HepG2 (cell line): ENCODE results near the gene ZFP69. TPM values are rescaled to one million over a fixed set of nuclear protein-coding genes. Genes with fewer than 3 reads are reported as not detected.

Experiments used
- CBX1 ChIP-seq: IDR thresholded peaks from one replicate; pipeline ENCODE4 v1.6.1; 2016; ENCODE audit warnings: antibody characterized with exemption, low read depth
- CREM ChIP-seq, 2 experiments: sonication (generic) in 1 of 2; formaldehyde crosslinking in 1 of 2; IDR thresholded peaks; 2 replicates each; pipeline versions ENCODE4 v1.4.0 to v1.6.1; 2016 to 2020; ENCODE audit warnings: antibody characterized with exemption in 1 of 2, mild to moderate bottlenecking in 1 of 2, missing genetic modification reagents in 1 of 2
- NFKBIZ ChIP-seq: IDR thresholded peaks from 2 replicates; pipeline ENCODE4 v1.6.1; 2018; ENCODE audit warnings: missing genetic modification reagents, missing compliant biosample characterization
- PLSCR1 ChIP-seq: sonication (generic); formaldehyde crosslinking; IDR thresholded peaks from 2 replicates; pipeline ENCODE4 v1.5.0; 2020; ENCODE audit warnings: missing genetic modification reagents, mild to moderate bottlenecking, borderline replicate concordance
- POGZ ChIP-seq: sonication (generic); formaldehyde crosslinking; IDR thresholded peaks from 2 replicates; pipeline ENCODE4 v1.4.0; 2020; ENCODE audit warnings: mild to moderate bottlenecking, missing genetic modification reagents
- RERE ChIP-seq: IDR thresholded peaks from 2 replicates; pipeline ENCODE4 v1.6.1; 2016; ENCODE audit warnings: low read depth, missing genetic modification reagents, missing compliant biosample characterization
- RFX5 ChIP-seq: IDR thresholded peaks from 2 replicates; pipeline ENCODE4 v1.6.1; 2011; ENCODE audit warnings: low read depth, low read length, improper control_type of control experiment
- TAF15 ChIP-seq: fragments of 200-400 bp; formaldehyde crosslinking; IDR thresholded peaks from one replicate; pipeline ENCODE4 v1.6.1; 2018; ENCODE audit warnings: mild to moderate bottlenecking, low read depth, low read length; ENCODE audit not compliant: poor library complexity, severe bottlenecking
- THAP11 ChIP-seq: IDR thresholded peaks from 2 replicates; pipeline ENCODE4 v1.6.1; 2016; ENCODE audit warnings: missing biosample characterization, missing genetic modification reagents
- ZFP91 ChIP-seq: sonication (generic); formaldehyde crosslinking; IDR thresholded peaks from 2 replicates; pipeline ENCODE4 v1.9.0; 2022; ENCODE audit warnings: missing genetic modification reagents, mild to moderate bottlenecking, borderline replicate concordance
- ZNF180 ChIP-seq: sonication (generic); formaldehyde crosslinking; IDR thresholded peaks from 2 replicates; pipeline ENCODE4 v1.4.0; 2020; ENCODE audit warnings: low read depth, missing genetic modification reagents, borderline replicate concordance
- ZNF251 ChIP-seq: sonication (generic); formaldehyde crosslinking; IDR thresholded peaks from 2 replicates; pipeline ENCODE4 v1.9.0; 2021; ENCODE audit warnings: mild to moderate bottlenecking, missing genetic modification reagents
- ZNF441 ChIP-seq: sonication (generic); formaldehyde crosslinking; IDR thresholded peaks from 2 replicates; pipeline ENCODE4 v1.7.0; 2021; ENCODE audit warnings: missing genetic modification reagents, borderline replicate concordance
- ZNF543 ChIP-seq: sonication (generic); formaldehyde crosslinking; IDR thresholded peaks from 2 replicates; pipeline ENCODE4 v1.4.0; 2020; ENCODE audit warnings: mild to moderate bottlenecking, missing genetic modification reagents
- ZNF644 ChIP-seq: IDR thresholded peaks from 2 replicates; pipeline ENCODE4 v1.6.1; 2016; ENCODE audit warnings: low read depth
- ZNF652 ChIP-seq: IDR thresholded peaks from 2 replicates; pipeline ENCODE4 v1.6.1; 2016; ENCODE audit warnings: low read depth, borderline replicate concordance
- ZNF674 ChIP-seq: sonication (generic); formaldehyde crosslinking; IDR thresholded peaks from 2 replicates; pipeline ENCODE4 v1.5.0; 2020; ENCODE audit warnings: low read depth, mild to moderate bottlenecking, missing genetic modification reagents
- ZNF776 ChIP-seq: sonication (generic); formaldehyde crosslinking; IDR thresholded peaks from 2 replicates; pipeline ENCODE4 v1.4.0; 2020; ENCODE audit warnings: mild to moderate bottlenecking, missing genetic modification reagents
- polyA plus RNA-seq, 8 experiments: library from polyadenylated mRNA; depleted of rRNA in 3 of 8; stranded (reverse) in 7 of 8; unstranded in 1 of 8; fragments of >200 nt; fragmentation: Illumina TruSeq in 4 of 8; extraction: Trizol in 4 of 8; gene quantifications; 2 replicates each; pipeline versions ENCODE4 v1.2.1 to v1.2.3, GENCODE V29; 2011 to 2016; ENCODE audit warnings: low read depth in 4 of 8, missing spikeins in 1 of 8, mixed read lengths in 1 of 8; ENCODE audit not compliant: insufficient read depth in 1 of 8
- total RNA-seq, 5 experiments: library from RNA; depleted of rRNA; stranded (reverse); fragments of >200 nt; fragmentation: Illumina TruSeq; extraction: Trizol; gene quantifications; 2 replicates each; pipeline ENCODE4 v1.2.3, GENCODE V29; 2016; ENCODE audit warnings: low read depth in 1 of 5
- TF ChIP-seq, protein P1 (sequence below): sonication (generic); formaldehyde crosslinking; IDR thresholded peaks from 2 replicates; pipeline ENCODE4 v1.4.0; 2020; ENCODE audit warnings: mild to moderate bottlenecking, missing genetic modification reagents
- TF ChIP-seq, protein P2 (sequence below): sonication (generic); formaldehyde crosslinking; IDR thresholded peaks from 2 replicates; pipeline ENCODE4 v1.8.0; 2022; ENCODE audit warnings: mild to moderate bottlenecking, missing genetic modification reagents, moderate library complexity

ZFP69 gene
- total and polyA plus RNA-seq, 2 of the 13 experiments (the other 11 are each of a cell fraction or from before 2014, with no cell fraction given): 2.6 to 5.6 TPM

GRCh38 chr1:40531381-40532061, 54.4 kb downstream of the ZFP69 start, which contains the start of gene ZNF684 (continued):
- TF ChIP-seq POGZ (no peak), ZNF180 (CRISPR knock-in tag) (no peak), ZNF674 (CRISPR knock-in tag) (no peak), ZNF251 (no peak), PLSCR1 (CRISPR knock-in tag) (no peak), NFKBIZ (no peak; the same call in 1 of the 2 replicates), ZNF441 (CRISPR knock-in tag) (no peak), CREM (IDR thresholded peaks at IDR 0.05) (peak; percentile 96), CREM (CRISPR knock-in tag; IDR thresholded peaks at IDR 0.05) (no peak), THAP11 (CRISPR knock-in tag) (peak; percentile 98), ZNF644 (CRISPR knock-in tag) (no peak), RFX5 (no peak), ZNF652 (CRISPR knock-in tag) (peak; percentile 92), RERE (CRISPR knock-in tag) (no peak), ZNF776 (CRISPR knock-in tag) (no peak), TAF15 (no peak), ZNF543 (no peak), CBX1 (no peak), ZFP91 (CRISPR knock-in tag) (peak; percentile 74)
- TF ChIP-seq, protein P1, sequence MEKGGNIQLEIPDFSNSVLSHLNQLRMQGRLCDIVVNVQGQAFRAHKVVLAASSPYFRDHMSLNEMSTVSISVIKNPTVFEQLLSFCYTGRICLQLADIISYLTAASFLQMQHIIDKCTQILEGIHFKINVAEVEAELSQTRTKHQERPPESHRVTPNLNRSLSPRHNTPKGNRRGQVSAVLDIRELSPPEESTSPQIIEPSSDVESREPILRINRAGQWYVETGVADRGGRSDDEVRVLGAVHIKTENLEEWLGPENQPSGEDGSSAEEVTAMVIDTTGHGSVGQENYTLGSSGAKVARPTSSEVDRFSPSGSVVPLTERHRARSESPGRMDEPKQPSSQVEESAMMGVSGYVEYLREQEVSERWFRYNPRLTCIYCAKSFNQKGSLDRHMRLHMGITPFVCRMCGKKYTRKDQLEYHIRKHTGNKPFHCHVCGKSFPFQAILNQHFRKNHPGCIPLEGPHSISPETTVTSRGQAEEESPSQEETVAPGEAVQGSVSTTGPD (CRISPR knock-in tag): no peak
- TF ChIP-seq, protein P2, sequence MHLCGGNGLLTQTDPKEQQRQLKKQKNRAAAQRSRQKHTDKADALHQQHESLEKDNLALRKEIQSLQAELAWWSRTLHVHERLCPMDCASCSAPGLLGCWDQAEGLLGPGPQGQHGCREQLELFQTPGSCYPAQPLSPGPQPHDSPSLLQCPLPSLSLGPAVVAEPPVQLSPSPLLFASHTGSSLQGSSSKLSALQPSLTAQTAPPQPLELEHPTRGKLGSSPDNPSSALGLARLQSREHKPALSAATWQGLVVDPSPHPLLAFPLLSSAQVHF: 0 out of 2 replicates have a peak, but pooled peaks have one; percentile 48
